HG02798 (cell line): ENCODE results near the gene TNFRSF1A.

Source experiments
- ATAC-seq: cut with Tn5 transposase; IDR thresholded peaks from one replicate; pipeline ENCODE4 v1.9.1; 2021; ENCODE audit warnings: mild to moderate bottlenecking; ENCODE audit not compliant: unreplicated experiment, poor library complexity

TNFRSF1A gene

GRCh38 chr12:6284273-6284672, 57.6 kb downstream of the TNFRSF1A start:
- ATAC-seq, result no peak

GRCh38 chr12:6282453-6282840, 59.4 kb downstream of the TNFRSF1A start:
- no peak for ATAC-seq

- no peak for ATAC-seq
Measured at GRCh38 chr12:6281081-6281809, 60.6 kb downstream of the TNFRSF1A start.

- no peak for ATAC-seq
Measured at GRCh38 chr12:6280672-6281071, 61.2 kb downstream of the TNFRSF1A start.

- no peak for ATAC-seq
Measured at GRCh38 chr12:6280053-6280469, 61.8 kb downstream of the TNFRSF1A start.

- no peak for ATAC-seq
Measured at GRCh38 chr12:6279631-6280030, 62.2 kb downstream of the TNFRSF1A start.

GRCh38 chr12:6279256-6279628, 62.6 kb downstream of the TNFRSF1A start:
- ATAC-seq, result no peak
